Esophagus squamous epithelium (tissue), 4 donors: ENCODE data around the gene TPM2.

Experiments used
- CTCF ChIP-seq, 6 experiments: fragments of 450-650 bp in 4 of 6; fragments of 200-600 bp in 2 of 6; sonication (generic) in 2 of 6; IDR thresholded peaks; one replicate each; pipeline ENCODE4 v1.5.1; 2016 to 2019; ENCODE audit warnings: antibody characterized with exemption in 6 of 6, mild to moderate bottlenecking in 4 of 6, moderate library complexity in 4 of 6
- POLR2A ChIP-seq, 4 donors: fragments of 450-650 bp; IDR thresholded peaks; one replicate each; pipeline ENCODE4 v1.6.1; 2017; ENCODE audit warnings: antibody characterized with exemption in 4 of 4, mild to moderate bottlenecking in 4 of 4, moderate library complexity in 3 of 4

DNA sequence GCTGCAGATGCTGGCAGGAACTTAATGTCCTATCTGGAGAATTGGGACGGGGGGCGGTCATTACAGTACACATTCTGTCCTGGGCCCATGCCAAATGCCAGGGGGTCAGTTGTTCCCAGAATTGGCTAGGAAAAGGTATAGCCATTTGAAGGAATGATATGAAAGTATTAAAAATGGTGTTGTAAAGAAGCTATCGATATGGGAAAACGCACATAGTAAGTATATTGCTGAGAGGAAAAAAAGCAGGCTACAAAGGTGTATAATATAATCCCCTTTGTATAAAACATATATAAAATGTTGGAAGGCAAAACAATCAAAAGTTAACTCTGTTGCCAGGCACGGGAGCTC is 24.3 kb downstream of the TPM2 start:
- no peak for TF ChIP-seq CTCF (IDR thresholded peaks at IDR 0.05)
- no peak for TF ChIP-seq POLR2A (IDR thresholded peaks at IDR 0.05)
